ENCODE data around the gene EFNA5. TPM values are rescaled to one million over a fixed set of nuclear protein-coding genes. Genes with fewer than 3 reads are reported as not detected.

Gene EFNA5
- total RNA-seq, 3 donors from 2014 or later (not counting 1 experiment from before 2014, with no cell fraction given), result 2.2 to 8.1 (median 4.3) TPM

DNA sequence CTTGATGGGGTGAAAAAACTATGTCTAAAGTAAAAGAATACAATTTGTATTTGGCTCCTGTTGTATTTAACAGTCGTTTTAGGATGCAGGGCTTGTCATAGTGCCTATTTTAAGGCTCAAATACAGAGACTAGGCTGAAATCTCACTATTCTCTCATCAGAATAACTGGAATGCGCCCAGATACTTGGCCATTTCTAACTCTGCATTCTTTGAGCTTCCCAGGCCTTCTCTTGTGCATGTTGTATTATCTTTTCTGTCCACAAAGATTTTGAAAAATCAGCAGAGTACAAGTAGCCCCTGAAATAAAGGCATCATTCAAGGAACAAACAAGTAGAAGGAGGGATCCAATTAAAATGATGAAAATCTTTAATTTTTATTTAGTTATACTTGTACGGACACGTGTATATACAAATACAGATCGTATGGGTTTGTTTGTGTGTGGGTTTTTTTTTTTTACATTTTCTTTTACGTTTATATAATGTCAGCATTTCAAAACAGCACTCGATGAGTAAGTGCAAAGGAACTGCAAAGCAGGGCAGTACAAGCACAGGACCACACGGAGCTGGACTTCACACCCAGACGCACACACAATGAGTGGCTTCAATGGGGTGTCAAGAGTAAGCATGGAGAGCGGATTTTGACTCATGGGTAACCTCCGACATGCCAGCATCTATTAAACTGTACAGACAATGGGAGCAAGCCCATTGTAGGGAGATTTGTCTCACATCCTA, 294.0 kb downstream of the EFNA5 start:
- 96% methylated on average over 11 of the region's 11 CpGs for WGBS (ENCODE audit: insufficient coverage)
- Histone ChIP-seq H3K4me3 (ENCODE audit: low read length) (no peak overlapping the region), H3K27ac (ENCODE audit: low read length) (no peak overlapping the region), H3K9me3 (ENCODE audit: control insufficient read depth, insufficient read depth, low read length) (no peaks in the 10 kb centered on the region), H3K4me1 (ENCODE audit: control insufficient read depth, insufficient read depth, low read length) (no peaks in the 10 kb centered on the region), H3K27me3 (ENCODE audit: control insufficient read depth, insufficient read depth, low read length) (no peaks in the 10 kb centered on the region), H3K36me3 (ENCODE audit: control insufficient read depth, insufficient read depth, low read length) (no peaks in the 10 kb centered on the region)
- no peaks in the 10 kb centered on the region for H3K36me3 Mint-ChIP-seq
- no peak for TF ChIP-seq CTCF (IDR thresholded peaks at IDR 0.05)
- peak overlapping the region in 1 of 2 donors; percentile 25 for H3K27ac Mint-ChIP-seq
- intact Hi-C loops (cut with micrococcal nuclease), result no loop called here
- no peaks in the 10 kb centered on the region for H3K9me3 Mint-ChIP-seq
- peaks cover 4 to 9% of the 10 kb centered on the region in 2 donors for H3K4me1 Mint-ChIP-seq
- DNase-seq (no peak), ATAC-seq (peak in 1 of 3 donors; percentile 36)
- no peak overlapping the region for H3K4me3 Mint-ChIP-seq
- H3K27me3 Mint-ChIP-seq (ENCODE audit: low read depth in 2 of 2), result peaks cover 0 to 3% of the 10 kb centered on the region in 2 donors

GRCh38 chr5:107373549-107374263, 297.0 kb downstream of the EFNA5 start:
- peaks cover 0 to 3% of the 10 kb centered on the region in 2 donors for H3K27me3 Mint-ChIP-seq (ENCODE audit: low read depth in 2 of 2)
- DNase-seq, result no peak
- no peak overlapping the region for H3K4me3 ChIP-seq (ENCODE audit: low read length)
- no peak overlapping the region for H3K27ac Mint-ChIP-seq
- no peaks in the 10 kb centered on the region for H3K27me3 ChIP-seq (ENCODE audit: control insufficient read depth, insufficient read depth, low read length)
- no peaks in the 10 kb centered on the region for H3K9me3 ChIP-seq (ENCODE audit: control insufficient read depth, insufficient read depth, low read length)
- intact Hi-C loops (cut with micrococcal nuclease), result no loop called here
- WGBS (ENCODE audit: insufficient coverage), result 79% methylated on average over 8 of the region's 9 CpGs
- TF ChIP-seq CTCF (IDR thresholded peaks at IDR 0.05), result no peak
- ATAC-seq, result no peak
- H3K27ac ChIP-seq (ENCODE audit: low read length), result no peak overlapping the region
- H3K36me3 Mint-ChIP-seq, result no peaks in the 10 kb centered on the region
- no peaks in the 10 kb centered on the region for H3K4me1 ChIP-seq (ENCODE audit: control insufficient read depth, insufficient read depth, low read length)
- no peaks in the 10 kb centered on the region for H3K36me3 ChIP-seq (ENCODE audit: control insufficient read depth, insufficient read depth, low read length)
- H3K4me1 Mint-ChIP-seq, result peaks cover 4 to 9% of the 10 kb centered on the region in 2 donors
- no peak overlapping the region for H3K4me3 Mint-ChIP-seq
- no peaks in the 10 kb centered on the region for H3K9me3 Mint-ChIP-seq

- Mint-ChIP-seq H3K4me3 (no peak overlapping the region), H3K27me3 (ENCODE audit: low read depth in 2 of 2) (peaks cover 0 to 3% of the 10 kb centered on the region in 2 donors), H3K4me1 (peaks cover 4% of the 10 kb centered on the region in 2 donors), H3K27ac (no peak overlapping the region), H3K36me3 (no peaks in the 10 kb centered on the region), H3K9me3 (no peaks in the 10 kb centered on the region)
- Histone ChIP-seq H3K27ac (ENCODE audit: low read length) (no peak overlapping the region), H3K36me3 (ENCODE audit: control insufficient read depth, insufficient read depth, low read length) (no peaks in the 10 kb centered on the region), H3K4me3 (ENCODE audit: low read length) (no peak overlapping the region), H3K9me3 (ENCODE audit: control insufficient read depth, insufficient read depth, low read length) (no peaks in the 10 kb centered on the region), H3K27me3 (ENCODE audit: control insufficient read depth, insufficient read depth, low read length) (no peaks in the 10 kb centered on the region), H3K4me1 (ENCODE audit: control insufficient read depth, insufficient read depth, low read length) (no peaks in the 10 kb centered on the region)
- DNase-seq (no peak), ATAC-seq (no peak)
- 94% methylated on average over 7 of the region's 7 CpGs for WGBS (ENCODE audit: insufficient coverage)
- no peak for TF ChIP-seq CTCF (IDR thresholded peaks at IDR 0.05)
- intact Hi-C loops (cut with micrococcal nuclease), result no loop called here
These were observed 297.9 kb downstream of the EFNA5 start for GRCh38 chr5:107372723-107373450.

All from natural killer cell (primary cell).